Smooth muscle cell (in vitro differentiated cells): ENCODE data around the gene KEL. TPM values are rescaled to one million over a fixed set of nuclear protein-coding genes. Genes with fewer than 3 reads are reported as not detected.

ENCODE experiments used
- DNase-seq: peaks from one replicate; lab custom pipeline; 2025; ENCODE audit not compliant: unreplicated experiment; lab: John Stamatoyannopoulos, UW
- H2AFZ ChIP-seq: fragments of 200-600 bp; sonication (generic); 2 replicates; pipeline ENCODE4 v1.6.0; 2016; ENCODE audit warnings: antibody characterized with exemption, low read depth, mild to moderate bottlenecking
- H3F3A ChIP-seq: fragments of 200-600 bp; sonication (generic); 2 replicates; pipeline ENCODE4 v1.6.0; 2017; ENCODE audit warnings: antibody characterized with exemption, low read depth
- H3K27ac ChIP-seq: fragments of 200-600 bp; sonication (generic); 2 replicates; pipeline ENCODE4 v1.5.1; 2016; ENCODE audit warnings: low read depth, mild to moderate bottlenecking
- H3K27me3 ChIP-seq: fragments of 200-600 bp; sonication (generic); 2 replicates; pipeline ENCODE4 v1.6.1; 2016; ENCODE audit warnings: low read depth, mild to moderate bottlenecking
- H3K36me3 ChIP-seq: fragments of 200-600 bp; sonication (generic); 2 replicates; pipeline ENCODE4 v1.5.1; 2016; ENCODE audit warnings: low read depth
- H3K4me1 ChIP-seq: fragments of 200-600 bp; sonication (generic); 2 replicates; pipeline ENCODE4 v1.5.1; 2016; ENCODE audit warnings: low read depth
- H3K4me2 ChIP-seq: fragments of 200-600 bp; sonication (generic); 2 replicates; pipeline ENCODE4 v1.6.0; 2016; ENCODE audit warnings: mild to moderate bottlenecking
- H3K4me3 ChIP-seq: fragments of 200-600 bp; sonication (generic); 2 replicates; pipeline ENCODE4 v1.5.1; 2016; ENCODE audit warnings: mild to moderate bottlenecking
- H3K79me2 ChIP-seq: fragments of 200-600 bp; sonication (generic); 2 replicates; pipeline ENCODE4 v1.6.0; 2016; ENCODE audit warnings: low read depth, mild to moderate bottlenecking
- H3K9ac ChIP-seq: fragments of 200-600 bp; sonication (generic); 2 replicates; pipeline ENCODE4 v1.6.0; 2016; ENCODE audit warnings: low read depth
- H3K9me3 ChIP-seq: fragments of 200-600 bp; sonication (generic); replicated peaks from 2 replicates; pipeline ENCODE4 v1.5.1; 2016; ENCODE audit warnings: low read depth
- H4K20me1 ChIP-seq: fragments of 200-600 bp; sonication (generic); 2 replicates; pipeline ENCODE4 v1.6.0; 2016; ENCODE audit warnings: low read depth
- CTCF ChIP-seq: fragments of 200-600 bp; sonication (generic); IDR thresholded peaks from 2 replicates; pipeline ENCODE4 v1.5.1; 2017; ENCODE audit warnings: borderline replicate concordance, mild to moderate bottlenecking, antibody characterized with exemption; ENCODE audit not compliant: insufficient read depth, poor library complexity, severe bottlenecking
- WGBS: methylation state at CpG from one replicate; pipeline ENCODE4 v1.1.7; 2016; ENCODE audit warnings: low lambda C conversion rate; 5-methylcytosine and 5-hydroxymethylcytosine counted together
- polyA plus RNA-seq: library from polyadenylated mRNA; unstranded; fragments of >200 nt; fragmentation: Nextera tagmentation; extraction: Ambion mirVana; gene quantifications from 2 replicates; pipeline ENCODE4 v1.2.1, GENCODE V29; 2016
- total RNA-seq: library from RNA; depleted of rRNA; stranded (reverse); fragments of >200 nt; gene quantifications from 2 replicates; pipeline ENCODE4 v1.2.3, GENCODE V29; 2014

KEL gene
- total and polyA plus RNA-seq, 2 experiments from 2014 or later = 0.09 to 0.56 TPM

DNA sequence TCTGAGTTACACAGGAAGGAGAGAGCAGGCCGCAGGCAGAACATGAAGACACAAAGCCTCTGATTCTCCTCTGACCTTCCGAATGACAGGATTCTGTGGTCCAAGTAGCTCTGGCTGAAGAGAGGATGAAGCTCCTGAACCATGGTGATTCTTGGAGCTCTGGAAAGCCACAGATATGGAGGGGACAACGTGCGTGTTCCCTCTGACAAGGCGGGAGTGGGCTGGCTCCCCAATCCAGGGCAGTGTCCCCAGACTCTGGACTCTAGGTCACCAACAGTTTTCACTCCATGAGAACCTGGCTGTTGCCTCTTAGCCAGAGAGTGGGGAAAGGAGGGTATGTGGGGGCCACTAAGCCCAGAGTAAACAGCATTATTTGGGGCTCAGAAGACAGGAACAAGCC lies 69.2 kb downstream of the KEL start:
- no peak for TF ChIP-seq CTCF
- Histone ChIP-seq H3K9me3 (no peaks in the 10 kb centered on the region), H3K27ac (no peak overlapping the region), H3K4me3 (no peak overlapping the region), H3K79me2 (no peaks in the 10 kb centered on the region), H3K36me3 (no peaks in the 10 kb centered on the region), H2AFZ (no peak overlapping the region), H3K27me3 (peaks cover 20% of the 10 kb centered on the region), H3K4me2 (no peak overlapping the region), H4K20me1 (no peaks in the 10 kb centered on the region), H3K4me1 (no peaks in the 10 kb centered on the region), H3K9ac (no peak overlapping the region), H3F3A (no peaks in the 10 kb centered on the region)
- no peak for DNase-seq
- 87% methylated on average over 5 of the region's 5 CpGs for WGBS

GRCh38 chr7:142891490-142892082 lies 70.6 kb downstream of the KEL start:
- Histone ChIP-seq H3K4me2 (no peak overlapping the region), H4K20me1 (no peaks in the 10 kb centered on the region), H3K9ac (no peak overlapping the region), H3K27ac (no peak overlapping the region), H3K4me1 (no peaks in the 10 kb centered on the region), H3K27me3 (peaks cover 13% of the 10 kb centered on the region), H2AFZ (no peak overlapping the region), H3F3A (no peaks in the 10 kb centered on the region), H3K9me3 (no peaks in the 10 kb centered on the region), H3K36me3 (no peaks in the 10 kb centered on the region), H3K4me3 (no peak overlapping the region), H3K79me2 (no peaks in the 10 kb centered on the region)
- 87% methylated on average over 10 of the region's 10 CpGs for WGBS
- DNase-seq = no peak
- no peak for TF ChIP-seq CTCF

Other genes starting within 250 kb of the KEL start
- not detected in 2 replicates for gene PRSS1, start 212.9 kb downstream of the KEL start, total RNA-seq
- not detected in 2 replicates for gene PRSS1, start 212.9 kb downstream of the KEL start, polyA plus RNA-seq
- not detected in 2 replicates for gene PRSS2, start 191.4 kb downstream of the KEL start, total RNA-seq
- gene PRSS2, start 191.4 kb downstream of the KEL start, polyA plus RNA-seq = not detected in 2 replicates
- gene EPHB6, start 107.3 kb downstream of the KEL start, total RNA-seq = 4.8 and 15.9 TPM in 2 replicates
- gene EPHB6, start 107.3 kb downstream of the KEL start, polyA plus RNA-seq = 12.6 and 21.1 TPM in 2 replicates
- gene TRPV6, start 76.6 kb downstream of the KEL start, total RNA-seq = under 0.01 TPM in 1 of 2 replicates, not detected in the other
- gene TRPV6, start 76.6 kb downstream of the KEL start, polyA plus RNA-seq = 0.17 and 0.60 TPM in 2 replicates
- not detected in 2 replicates for gene TRPV5, start 28.6 kb downstream of the KEL start, total RNA-seq
- not detected in 2 replicates for gene TRPV5, start 28.6 kb downstream of the KEL start, polyA plus RNA-seq
- not detected in 2 replicates for gene LLCFC1, start 22.9 kb downstream of the KEL start, total RNA-seq
- gene LLCFC1, start 22.9 kb downstream of the KEL start, polyA plus RNA-seq = not detected in 2 replicates
- gene OR9A2, start 64.8 kb upstream of the KEL start, total RNA-seq = 0.45 and 0.72 TPM in 2 replicates
- gene OR9A2, start 64.8 kb upstream of the KEL start, polyA plus RNA-seq = not detected in 2 replicates
- gene OR6V1, start 90.0 kb upstream of the KEL start, total RNA-seq = not detected in 2 replicates
- 0.40 TPM in 1 of 2 replicates, not detected in the other for gene OR6V1, start 90.0 kb upstream of the KEL start, polyA plus RNA-seq
- not detected in 2 replicates for gene PIP, start 169.7 kb upstream of the KEL start, total RNA-seq
- gene PIP, start 169.7 kb upstream of the KEL start, polyA plus RNA-seq = not detected in 2 replicates
- gene TAS2R39, start 221.1 kb upstream of the KEL start, total RNA-seq = not detected in 2 replicates
- gene TAS2R39, start 221.1 kb upstream of the KEL start, polyA plus RNA-seq = not detected in 2 replicates